ENCODE measurements around the gene ICAM1.

ICAM1 gene

GRCh38 chr19:10316229-10317044, 45.5 kb downstream of the ICAM1 start:
- TF ChIP-seq, protein P1, sequence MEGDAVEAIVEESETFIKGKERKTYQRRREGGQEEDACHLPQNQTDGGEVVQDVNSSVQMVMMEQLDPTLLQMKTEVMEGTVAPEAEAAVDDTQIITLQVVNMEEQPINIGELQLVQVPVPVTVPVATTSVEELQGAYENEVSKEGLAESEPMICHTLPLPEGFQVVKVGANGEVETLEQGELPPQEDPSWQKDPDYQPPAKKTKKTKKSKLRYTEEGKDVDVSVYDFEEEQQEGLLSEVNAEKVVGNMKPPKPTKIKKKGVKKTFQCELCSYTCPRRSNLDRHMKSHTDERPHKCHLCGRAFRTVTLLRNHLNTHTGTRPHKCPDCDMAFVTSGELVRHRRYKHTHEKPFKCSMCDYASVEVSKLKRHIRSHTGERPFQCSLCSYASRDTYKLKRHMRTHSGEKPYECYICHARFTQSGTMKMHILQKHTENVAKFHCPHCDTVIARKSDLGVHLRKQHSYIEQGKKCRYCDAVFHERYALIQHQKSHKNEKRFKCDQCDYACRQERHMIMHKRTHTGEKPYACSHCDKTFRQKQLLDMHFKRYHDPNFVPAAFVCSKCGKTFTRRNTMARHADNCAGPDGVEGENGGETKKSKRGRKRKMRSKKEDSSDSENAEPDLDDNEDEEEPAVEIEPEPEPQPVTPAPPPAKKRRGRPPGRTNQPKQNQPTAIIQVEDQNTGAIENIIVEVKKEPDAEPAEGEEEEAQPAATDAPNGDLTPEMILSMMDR (conservative IDR thresholded peaks at IDR 0.05; ENCODE audit: low read depth, low read length): no peak
- no peak for DNase-seq (ENCODE audit: low read depth)
- H3K4me3 ChIP-seq (ENCODE audit: low read depth, low read length): no peak overlapping the region

- no peak overlapping the region for H3K4me3 ChIP-seq (ENCODE audit: low read depth, low read length)
- TF ChIP-seq, protein P1 (conservative IDR thresholded peaks at IDR 0.05; ENCODE audit: low read depth, low read length): no peak
- no peak for DNase-seq (ENCODE audit: low read depth)
Measured at GRCh38 chr19:10317045-10317856, 46.3 kb downstream of the ICAM1 start.

- no peak for DNase-seq (ENCODE audit: low read depth)
- TF ChIP-seq, protein P1 (conservative IDR thresholded peaks at IDR 0.05; ENCODE audit: low read depth, low read length): no peak
- H3K4me3 ChIP-seq (ENCODE audit: low read depth, low read length): no peak overlapping the region
Measured at GRCh38 chr19:10317857-10318462, 47.0 kb downstream of the ICAM1 start.

- no peak for DNase-seq (ENCODE audit: low read depth)
- H3K4me3 ChIP-seq (ENCODE audit: low read depth, low read length): no peak overlapping the region
- TF ChIP-seq, protein P1 (conservative IDR thresholded peaks at IDR 0.05; ENCODE audit: low read depth, low read length): no peak
Measured at GRCh38 chr19:10318807-10319682, 48.1 kb downstream of the ICAM1 start.

- DNase-seq (ENCODE audit: low read depth): no peak
Measured at GRCh38 chr19:10320602-10321416, 49.9 kb downstream of the ICAM1 start.

More at GRCh38 chr19:10320602-10321416, 49.9 kb downstream of the ICAM1 start:
- H3K4me3 ChIP-seq (ENCODE audit: low read depth, low read length): no peak overlapping the region
- TF ChIP-seq, protein P1 (conservative IDR thresholded peaks at IDR 0.05; ENCODE audit: low read depth, low read length): no peak
